ENCODE data around the gene COL24A1.
"Not testable (repeated sequence)": the region's sequence is repeated elsewhere in the genome, so short reads cannot be mapped to it uniquely, and the experiment has no call there.

Gene COL24A1

DNA sequence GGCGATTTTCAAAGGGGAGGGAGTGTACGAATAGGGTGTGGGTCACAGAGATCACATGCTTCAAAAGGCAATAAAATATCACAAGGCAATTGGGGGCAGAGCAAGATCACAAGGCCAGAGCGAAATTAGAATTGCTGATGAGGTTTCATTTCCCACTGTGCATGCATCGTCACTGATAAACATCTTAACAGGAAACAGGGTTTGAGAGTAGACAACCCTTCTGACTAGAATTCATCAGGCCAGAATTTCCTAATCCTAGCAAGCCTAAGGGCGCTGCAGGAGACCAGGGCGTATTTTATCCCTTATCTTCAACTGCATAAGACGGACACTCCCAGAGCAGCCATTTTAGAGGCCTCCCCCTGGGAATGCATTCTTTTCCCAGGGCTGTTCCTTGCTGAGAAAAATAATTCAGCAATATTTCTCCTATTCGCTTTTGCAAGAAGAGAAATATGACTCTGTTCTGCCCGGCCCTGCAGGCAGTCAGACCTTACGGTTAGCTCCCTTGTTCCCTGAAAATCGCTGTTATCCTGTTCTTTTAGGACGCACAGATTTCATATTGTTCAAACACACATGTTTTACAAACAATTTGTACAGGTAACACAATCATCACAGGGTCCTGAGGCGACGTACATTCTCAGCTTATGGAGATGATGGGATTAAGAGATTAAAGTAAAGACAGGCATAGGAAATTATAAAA is 442.0 kb downstream of the COL24A1 start:
- CTCF ChIA-PET; H3K27me3 ChIP-seq (replicated peaks in 2 of 5; ENCODE audit: control insufficient read depth in 4 of 5, insufficient read depth in 5 of 5, low read length in 4 of 5); POLR2A ChIA-PET; H3K4me3 ChIP-seq (ENCODE audit: control insufficient read depth in 1 of 7, extremely low read depth in 1 of 7, insufficient read depth in 4 of 7, low read depth in 2 of 7, low read length in 6 of 7); H3K4me1 ChIP-seq (ENCODE audit: control extremely low read depth in 1 of 4, control insufficient read depth in 4 of 4, insufficient read depth in 4 of 4, low read length in 3 of 4); H3K36me3 ChIP-seq (ENCODE audit: control insufficient read depth in 4 of 4, insufficient read depth in 4 of 4, low read length in 3 of 4); H3K27ac ChIP-seq (ENCODE audit: insufficient read depth in 1 of 2, low read depth in 1 of 2, low read length in 2 of 2, poor library complexity in 1 of 2, severe bottlenecking in 2 of 2): not testable (repeated sequence)
- peak in 2 of 3 donors; percentile 15 to 19 for DNase-seq
- WGBS (ENCODE audit: insufficient coverage): 85% methylated on average over 9 of the region's 14 CpGs
- peaks cover 2 to 16% (median 11%) of the 10 kb centered on the region in 5 experiments for H3K9me3 ChIP-seq (ENCODE audit: control extremely low read depth in 1 of 5, control insufficient read depth in 4 of 5, insufficient read depth in 2 of 5, low read depth in 1 of 5, low read length in 4 of 5)

DNA sequence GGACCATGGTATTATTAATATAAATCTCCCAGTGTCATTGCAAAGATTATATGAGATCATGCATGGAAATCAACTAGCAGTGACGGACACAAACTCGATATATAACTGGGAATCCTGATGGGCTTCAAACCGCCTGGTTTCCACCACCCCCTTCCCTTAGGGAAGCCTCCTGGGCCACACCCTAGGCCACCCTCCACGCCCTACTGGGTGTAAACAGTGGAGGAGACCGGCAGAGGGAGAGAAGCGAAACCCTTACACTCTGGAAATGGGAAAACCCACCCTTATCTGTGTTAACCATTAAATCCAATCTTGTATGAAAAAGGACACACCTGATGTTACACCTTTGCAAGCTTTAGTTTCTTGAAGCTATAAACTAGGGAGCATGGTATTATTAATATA is 447.7 kb downstream of the COL24A1 start:
- POLR2A ChIA-PET: no interaction called here
- no peak for DNase-seq
- CTCF ChIA-PET: interaction anchor here (0.9 to 1.6 kb wide), 5 partner anchors 9 to 128 kb away, joined by 3 to 4 read pairs (median 3); partner anchors contain the start of gene CCN1

DNA sequence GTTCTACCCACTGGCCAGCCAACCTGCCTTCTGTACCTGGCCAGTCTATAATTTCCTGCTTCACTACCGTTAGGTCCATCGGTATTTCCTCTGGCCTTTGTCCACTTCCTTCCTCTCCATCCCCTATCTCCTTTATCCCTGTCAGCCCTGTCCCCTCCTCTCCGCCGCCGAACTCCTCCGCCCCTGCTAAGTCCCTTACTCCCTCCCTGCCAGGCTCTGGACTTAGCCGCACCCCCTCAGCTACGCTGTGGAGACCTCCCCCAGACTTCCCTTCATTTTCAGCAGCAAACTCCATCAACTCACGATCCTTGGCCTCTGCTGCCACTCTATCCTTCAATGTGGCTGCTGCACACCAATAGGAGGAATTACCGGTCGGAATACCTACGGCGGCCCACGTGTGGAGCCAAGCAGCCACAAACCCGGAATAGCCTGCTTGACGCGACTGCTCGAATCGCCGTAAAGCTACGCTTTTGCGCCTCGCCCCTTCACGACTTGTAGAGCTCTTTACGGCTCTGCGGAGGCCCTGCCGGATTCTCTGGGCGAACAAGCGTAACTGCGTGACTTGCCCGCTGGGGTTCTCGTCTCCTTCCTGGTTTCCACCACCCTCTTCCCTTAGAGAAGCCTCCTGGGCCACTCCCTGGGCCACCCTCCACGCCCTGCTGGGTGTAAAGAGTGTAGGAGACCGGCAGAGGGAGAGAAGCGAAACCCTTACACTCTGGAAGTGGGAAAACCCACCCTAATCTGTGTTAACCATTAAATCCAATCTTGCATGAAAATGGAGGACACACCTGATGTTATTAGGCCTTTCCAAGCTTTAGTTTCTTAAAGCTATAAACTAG is 448.4 kb downstream of the COL24A1 start, which contains the start of gene ZNHIT6:
Gene ZNHIT6, minus strand, starts transcription at position 444 of the 839 bp plus-strand sequence. Its CDS starts 149 bp downstream, at position 295.
- 0% methylated on average over 27 of the region's 35 CpGs for WGBS (ENCODE audit: insufficient coverage)
- ChIA-PET CTCF (interaction anchor here (0.7 to 1.6 kb wide), 5 partner anchors 8 to 108 kb away, joined by 3 to 4 read pairs (median 3); no protein-coding TSS in a partner anchor), POLR2A (no interaction called here)
- peak within 1 kb of the TSS; percentile 58 to 85 for H3K27ac ChIP-seq (ENCODE audit: insufficient read depth in 1 of 2, low read depth in 1 of 2, low read length in 2 of 2, poor library complexity in 1 of 2, severe bottlenecking in 2 of 2)
- no peaks in the 10 kb centered on the region for H3K27me3 ChIP-seq (replicated peaks in 2 of 5; ENCODE audit: control insufficient read depth in 4 of 5, insufficient read depth in 5 of 5, low read length in 4 of 5)
- H3K36me3 ChIP-seq (ENCODE audit: control insufficient read depth in 4 of 4, insufficient read depth in 4 of 4, low read length in 3 of 4): peaks cover 4 to 27% (median 14%) of the 10 kb centered on the region in 4 experiments
- H3K9me3 ChIP-seq (ENCODE audit: control extremely low read depth in 1 of 5, control insufficient read depth in 4 of 5, insufficient read depth in 2 of 5, low read depth in 1 of 5, low read length in 4 of 5): no peaks in the 10 kb centered on the region
- peaks cover 11 to 25% (median 14%) of the 10 kb centered on the region in 4 experiments for H3K4me1 ChIP-seq (ENCODE audit: control extremely low read depth in 1 of 4, control insufficient read depth in 4 of 4, insufficient read depth in 4 of 4, low read length in 3 of 4)
- H3K4me3 ChIP-seq (ENCODE audit: control insufficient read depth in 1 of 7, extremely low read depth in 1 of 7, insufficient read depth in 4 of 7, low read depth in 2 of 7, low read length in 6 of 7): peak within 1 kb of the TSS; percentile 81 to 99 (median 95)
- DNase-seq: peak; percentile 97 to 99 (median 98)

More for the DNA sequence above, 447.7 kb downstream of the COL24A1 start:
- Histone ChIP-seq H3K4me1 (ENCODE audit: control extremely low read depth in 1 of 4, control insufficient read depth in 4 of 4, insufficient read depth in 4 of 4, low read length in 3 of 4) (peaks cover 11 to 25% (median 14%) of the 10 kb centered on the region in 4 experiments), H3K36me3 (ENCODE audit: control insufficient read depth in 4 of 4, insufficient read depth in 4 of 4, low read length in 3 of 4) (peaks cover 2 to 21% (median 11%) of the 10 kb centered on the region in 4 experiments), H3K27me3 (replicated peaks in 2 of 5; ENCODE audit: control insufficient read depth in 4 of 5, insufficient read depth in 5 of 5, low read length in 4 of 5) (no peaks in the 10 kb centered on the region), H3K9me3 (ENCODE audit: control extremely low read depth in 1 of 5, control insufficient read depth in 4 of 5, insufficient read depth in 2 of 5, low read depth in 1 of 5, low read length in 4 of 5) (peaks cover 0 to 5% (median 4%) of the 10 kb centered on the region in 5 experiments), H3K27ac (ENCODE audit: insufficient read depth in 1 of 2, low read depth in 1 of 2, low read length in 2 of 2, poor library complexity in 1 of 2, severe bottlenecking in 2 of 2) (peak overlapping the region; percentile 58 to 85), H3K4me3 (ENCODE audit: control insufficient read depth in 1 of 7, extremely low read depth in 1 of 7, insufficient read depth in 4 of 7, low read depth in 2 of 7, low read length in 6 of 7) (peak overlapping the region in 6 of 7 experiments; percentile 93 to 99 (median 96))
- 100% methylated on average over 1 of the region's 6 CpGs for WGBS (ENCODE audit: insufficient coverage)

DNA sequence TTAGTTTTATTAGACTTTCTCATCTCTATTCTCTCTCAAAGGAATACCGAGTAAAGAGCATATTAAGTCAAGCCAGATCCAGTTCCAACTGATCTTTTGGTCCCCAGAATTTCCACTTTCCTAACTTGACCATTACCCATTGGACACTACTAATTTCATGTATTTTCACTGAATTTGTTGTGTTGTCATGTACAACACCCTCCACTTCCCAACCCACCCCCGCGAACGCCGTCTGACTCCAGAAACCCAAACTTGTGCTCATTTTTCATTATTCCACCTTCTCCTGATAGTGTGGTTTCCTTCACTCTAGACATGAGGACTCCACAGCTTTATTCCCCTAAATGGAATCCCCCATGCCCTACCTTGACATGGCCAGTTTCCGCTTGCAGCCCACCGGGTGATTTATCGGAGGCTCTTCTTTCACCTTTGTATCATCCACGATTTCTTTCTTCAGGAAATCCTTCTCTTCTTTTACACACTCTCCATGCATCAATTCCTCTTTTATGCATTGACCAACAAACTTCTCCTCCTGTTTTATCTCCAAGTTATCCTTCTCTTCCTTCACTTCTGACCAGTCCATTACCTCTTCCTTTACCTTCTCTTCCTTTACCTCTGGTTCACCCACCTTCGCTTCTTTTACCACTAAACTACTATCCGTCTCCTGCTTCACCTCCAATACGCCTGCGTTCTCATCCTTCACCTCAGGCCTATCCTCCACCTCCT is 449.1 kb downstream of the COL24A1 start:
- peaks cover 7 to 33% (median 20%) of the 10 kb centered on the region in 4 experiments for H3K36me3 ChIP-seq (ENCODE audit: control insufficient read depth in 4 of 4, insufficient read depth in 4 of 4, low read length in 3 of 4)
- POLR2A ChIA-PET: no interaction called here
- H3K27ac ChIP-seq (ENCODE audit: insufficient read depth in 1 of 2, low read depth in 1 of 2, low read length in 2 of 2, poor library complexity in 1 of 2, severe bottlenecking in 2 of 2): peak overlapping the region; percentile 43 to 85
- DNase-seq: peak in 1 of 3 donors; percentile 12
- H3K9me3 ChIP-seq (ENCODE audit: control extremely low read depth in 1 of 5, control insufficient read depth in 4 of 5, insufficient read depth in 2 of 5, low read depth in 1 of 5, low read length in 4 of 5): no peaks in the 10 kb centered on the region
- no peaks in the 10 kb centered on the region for H3K27me3 ChIP-seq (replicated peaks in 2 of 5; ENCODE audit: control insufficient read depth in 4 of 5, insufficient read depth in 5 of 5, low read length in 4 of 5)
- peak overlapping the region; percentile 81 to 99 (median 95) for H3K4me3 ChIP-seq (ENCODE audit: control insufficient read depth in 1 of 7, extremely low read depth in 1 of 7, insufficient read depth in 4 of 7, low read depth in 2 of 7, low read length in 6 of 7)
- peaks cover 11 to 25% (median 14%) of the 10 kb centered on the region in 4 experiments for H3K4me1 ChIP-seq (ENCODE audit: control extremely low read depth in 1 of 4, control insufficient read depth in 4 of 4, insufficient read depth in 4 of 4, low read length in 3 of 4)
- WGBS (ENCODE audit: insufficient coverage): 13% methylated on average over 8 of the region's 13 CpGs
- CTCF ChIA-PET: interaction anchor here (0.7 to 2.1 kb wide), 5 partner anchors 14 to 109 kb away, joined by 3 to 6 read pairs (median 4); no protein-coding TSS in a partner anchor

DNA sequence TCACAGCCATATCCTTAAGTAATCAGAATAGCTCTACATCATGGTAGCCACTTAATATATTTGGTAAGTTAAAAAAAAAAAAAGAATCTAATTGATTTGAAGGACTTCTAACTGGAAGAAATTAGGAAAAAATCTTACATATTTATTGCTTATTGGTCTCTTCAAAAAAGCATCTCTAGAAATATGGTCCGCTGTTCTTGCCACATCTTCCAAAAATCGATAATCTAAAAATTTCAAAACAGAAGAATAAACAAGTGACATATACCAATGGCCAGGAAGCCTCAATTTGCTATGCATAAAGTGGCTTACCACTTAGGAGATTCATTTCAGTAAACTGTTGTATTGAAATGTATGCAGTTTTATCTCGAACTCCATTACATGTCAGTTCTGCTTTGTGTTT is 450.6 kb downstream of the COL24A1 start:
- Histone ChIP-seq H3K27ac (ENCODE audit: insufficient read depth in 1 of 2, low read depth in 1 of 2, low read length in 2 of 2, poor library complexity in 1 of 2, severe bottlenecking in 2 of 2) (no peak overlapping the region), H3K9me3 (ENCODE audit: control extremely low read depth in 1 of 5, control insufficient read depth in 4 of 5, insufficient read depth in 2 of 5, low read depth in 1 of 5, low read length in 4 of 5) (no peaks in the 10 kb centered on the region), H3K4me1 (ENCODE audit: control extremely low read depth in 1 of 4, control insufficient read depth in 4 of 4, insufficient read depth in 4 of 4, low read length in 3 of 4) (peaks cover 11 to 25% (median 14%) of the 10 kb centered on the region in 4 experiments), H3K4me3 (ENCODE audit: control insufficient read depth in 1 of 7, extremely low read depth in 1 of 7, insufficient read depth in 4 of 7, low read depth in 2 of 7, low read length in 6 of 7) (no peak overlapping the region), H3K27me3 (replicated peaks in 2 of 5; ENCODE audit: control insufficient read depth in 4 of 5, insufficient read depth in 5 of 5, low read length in 4 of 5) (no peaks in the 10 kb centered on the region), H3K36me3 (ENCODE audit: control insufficient read depth in 4 of 4, insufficient read depth in 4 of 4, low read length in 3 of 4) (peaks cover 13 to 47% (median 31%) of the 10 kb centered on the region in 4 experiments)
- ChIA-PET CTCF (interaction anchor here (2.1 kb wide), 1 partner anchor 13 kb away, joined by 6 read pairs; no protein-coding TSS in a partner anchor), POLR2A (no interaction called here)
- no CpG with 5 or more reads among the region's 3 CpGs for WGBS (ENCODE audit: insufficient coverage)
- DNase-seq: peak in 2 of 3 donors; percentile 18 to 40

DNA sequence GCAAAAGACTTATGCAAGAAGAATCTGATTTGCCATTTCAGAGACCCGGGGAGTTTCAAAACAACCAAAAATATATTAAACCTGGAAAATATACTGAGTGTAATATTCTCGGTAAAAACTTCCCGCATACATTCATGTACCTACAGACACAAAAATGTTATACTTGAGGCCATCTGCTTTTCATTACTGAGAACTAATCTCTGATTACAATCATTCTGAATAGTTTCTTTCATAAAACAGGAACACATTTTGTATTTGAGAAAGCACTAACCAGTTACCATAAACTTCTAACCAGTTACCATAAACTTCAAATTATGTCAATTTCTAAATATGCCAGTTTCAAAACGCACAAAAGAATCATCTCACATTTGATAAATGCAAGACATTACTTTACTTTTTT is 456.1 kb downstream of the COL24A1 start:
- Histone ChIP-seq H3K4me1 (ENCODE audit: control extremely low read depth in 1 of 4, control insufficient read depth in 4 of 4, insufficient read depth in 4 of 4, low read length in 3 of 4) (no peaks in the 10 kb centered on the region), H3K9me3 (ENCODE audit: control extremely low read depth in 1 of 5, control insufficient read depth in 4 of 5, insufficient read depth in 2 of 5, low read depth in 1 of 5, low read length in 4 of 5) (no peaks in the 10 kb centered on the region), H3K36me3 (ENCODE audit: control insufficient read depth in 4 of 4, insufficient read depth in 4 of 4, low read length in 3 of 4) (peaks cover 18 to 69% (median 41%) of the 10 kb centered on the region in 4 experiments), H3K27me3 (replicated peaks in 2 of 5; ENCODE audit: control insufficient read depth in 4 of 5, insufficient read depth in 5 of 5, low read length in 4 of 5) (no peaks in the 10 kb centered on the region), H3K4me3 (ENCODE audit: control insufficient read depth in 1 of 7, extremely low read depth in 1 of 7, insufficient read depth in 4 of 7, low read depth in 2 of 7, low read length in 6 of 7) (no peak overlapping the region), H3K27ac (ENCODE audit: insufficient read depth in 1 of 2, low read depth in 1 of 2, low read length in 2 of 2, poor library complexity in 1 of 2, severe bottlenecking in 2 of 2) (no peak overlapping the region)
- 100% methylated on average over 1 of the region's 4 CpGs for WGBS (ENCODE audit: insufficient coverage)
- CTCF ChIA-PET: interaction anchor here (0.8 to 1.9 kb wide), 2 partner anchors 9 to 13 kb away, joined by 3 to 4 read pairs; no protein-coding TSS in a partner anchor
- DNase-seq: no peak
- POLR2A ChIA-PET: no interaction called here

All from common myeloid progenitor, CD34-positive (primary cell).